Cardiac muscle cell (in vitro differentiated cells and primary cell): ENCODE data around the gene THBS3. TPM values are rescaled to one million over a fixed set of nuclear protein-coding genes. Genes with fewer than 3 reads are reported as not detected.
"Not testable (repeated sequence)": the region's sequence is repeated elsewhere in the genome, so short reads cannot be mapped to it uniquely, and the experiment has no call there.

ENCODE experiments used
- DNase-seq, 2 donors: peaks; one replicate each; pipeline versions ENCODE4 v3.0.0 to v3.0.0-alpha.2; 2010 to 2017; ENCODE audit warnings: low read depth in 1 of 2, low spot score in 1 of 2
- H3K27ac ChIP-seq: fragments of 200-600 bp; sonication (generic); 2 replicates; pipeline ENCODE4 v1.5.1; 2016
- H3K27me3 ChIP-seq: fragments of 200-600 bp; sonication (generic); 2 replicates; pipeline ENCODE4 v1.6.0; 2016; ENCODE audit warnings: control low read depth
- H3K36me3 ChIP-seq: fragments of 200-600 bp; sonication (generic); 2 replicates; pipeline ENCODE4 v1.5.1; 2016; ENCODE audit warnings: control low read depth
- H3K4me1 ChIP-seq: fragments of 200-600 bp; sonication (generic); 2 replicates; pipeline ENCODE4 v1.8.1; 2017; ENCODE audit warnings: low read depth, mild to moderate bottlenecking, mixed run types
- H3K4me3 ChIP-seq: fragments of 200-600 bp; sonication (generic); 2 replicates; pipeline ENCODE4 v1.5.1; 2016; ENCODE audit warnings: mild to moderate bottlenecking
- H3K9me3 ChIP-seq: fragments of 200-600 bp; sonication (generic); 2 replicates; pipeline ENCODE4 v1.5.1; 2017; ENCODE audit warnings: low read depth, mild to moderate bottlenecking, control low read depth
- polyA plus RNA-seq: library from polyadenylated mRNA; unstranded; fragments of >200 nt; fragmentation: Nextera tagmentation; extraction: Ambion mirVana; gene quantifications from 2 replicates; pipeline ENCODE4 v1.2.1, GENCODE V29; 2016
- total RNA-seq: library from RNA; depleted of rRNA; stranded (reverse); fragments of >200 nt; gene quantifications from 2 replicates; pipeline ENCODE4 v1.2.3, GENCODE V29; 2016
- TF ChIP-seq, protein P1 (sequence below): IDR thresholded peaks from 2 replicates; pipeline ENCODE4 v1.5.1; 2012; ENCODE audit warnings: low read depth, mild to moderate bottlenecking, low read length

Gene THBS3
- total and polyA plus RNA-seq, 2 experiments from 2014 or later: 9.4 to 14.2 TPM

DNA sequence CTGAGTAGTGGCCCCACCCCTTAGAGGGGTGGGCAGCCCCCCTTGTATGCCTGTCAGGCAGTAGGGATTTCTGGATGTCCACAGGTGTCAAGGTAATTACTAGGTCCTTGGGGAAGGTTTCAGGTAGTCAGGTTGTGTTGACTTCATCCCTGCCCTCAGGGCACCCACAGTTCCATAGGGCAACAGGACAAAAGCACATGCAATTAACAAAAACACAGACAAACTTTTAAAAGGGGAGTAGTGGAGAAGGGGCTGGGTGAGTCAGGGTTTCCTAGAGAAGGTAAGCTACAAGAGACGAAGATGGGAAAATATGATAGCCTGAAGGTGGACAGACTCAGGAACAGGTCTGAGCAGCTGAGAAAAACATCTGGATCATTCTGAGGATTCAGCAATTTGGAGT, 48.7 kb downstream of the THBS3 start:
- TF ChIP-seq, protein P1, sequence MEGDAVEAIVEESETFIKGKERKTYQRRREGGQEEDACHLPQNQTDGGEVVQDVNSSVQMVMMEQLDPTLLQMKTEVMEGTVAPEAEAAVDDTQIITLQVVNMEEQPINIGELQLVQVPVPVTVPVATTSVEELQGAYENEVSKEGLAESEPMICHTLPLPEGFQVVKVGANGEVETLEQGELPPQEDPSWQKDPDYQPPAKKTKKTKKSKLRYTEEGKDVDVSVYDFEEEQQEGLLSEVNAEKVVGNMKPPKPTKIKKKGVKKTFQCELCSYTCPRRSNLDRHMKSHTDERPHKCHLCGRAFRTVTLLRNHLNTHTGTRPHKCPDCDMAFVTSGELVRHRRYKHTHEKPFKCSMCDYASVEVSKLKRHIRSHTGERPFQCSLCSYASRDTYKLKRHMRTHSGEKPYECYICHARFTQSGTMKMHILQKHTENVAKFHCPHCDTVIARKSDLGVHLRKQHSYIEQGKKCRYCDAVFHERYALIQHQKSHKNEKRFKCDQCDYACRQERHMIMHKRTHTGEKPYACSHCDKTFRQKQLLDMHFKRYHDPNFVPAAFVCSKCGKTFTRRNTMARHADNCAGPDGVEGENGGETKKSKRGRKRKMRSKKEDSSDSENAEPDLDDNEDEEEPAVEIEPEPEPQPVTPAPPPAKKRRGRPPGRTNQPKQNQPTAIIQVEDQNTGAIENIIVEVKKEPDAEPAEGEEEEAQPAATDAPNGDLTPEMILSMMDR: no peak
- Histone ChIP-seq H3K9me3 (no peaks in the 10 kb centered on the region), H3K4me3 (no peak overlapping the region), H3K4me1 (no peaks in the 10 kb centered on the region), H3K27me3 (no peaks in the 10 kb centered on the region), H3K27ac (no peak overlapping the region), H3K36me3 (no peaks in the 10 kb centered on the region)
- DNase-seq: no peak

DNA sequence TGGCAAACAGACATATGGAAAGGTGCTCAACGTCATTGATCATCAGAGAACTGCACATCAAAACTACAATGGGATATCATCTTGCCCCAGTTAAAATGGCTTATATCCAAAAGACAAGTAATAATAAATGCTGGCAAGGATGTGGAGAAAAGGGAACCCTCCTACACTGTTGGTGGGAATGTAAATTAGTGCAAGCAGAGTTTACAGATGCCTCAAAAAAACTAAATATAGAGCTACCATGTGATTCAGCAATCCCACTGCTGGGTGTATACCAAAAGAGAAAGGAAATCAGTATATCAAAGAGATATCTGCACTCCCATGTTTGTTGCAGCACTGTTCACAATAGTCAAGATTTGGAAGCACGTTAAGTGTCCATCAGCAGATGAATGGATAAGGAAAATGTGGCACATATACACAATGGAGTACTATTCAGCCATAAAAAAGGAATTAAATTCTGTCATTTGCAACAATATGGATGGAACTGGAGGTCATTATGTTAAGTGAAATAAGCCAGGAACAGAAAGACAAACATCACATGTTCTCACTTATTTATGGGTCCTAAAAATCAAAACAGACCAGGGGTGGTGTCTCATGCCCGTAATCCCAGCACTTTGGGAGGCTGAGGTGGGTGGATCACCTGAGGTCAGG, 51.6 kb downstream of the THBS3 start:
- H3K27ac ChIP-seq, H3K36me3 ChIP-seq, DNase-seq, H3K9me3 ChIP-seq, H3K4me3 ChIP-seq, H3K27me3 ChIP-seq, H3K4me1 ChIP-seq: not testable (repeated sequence)

Other genes with a start within 250 kb of the THBS3 start
- gene PYGO2, start 246.1 kb downstream of the THBS3 start, total RNA-seq: 45.6 and 48.0 TPM in 2 replicates
- 45.3 and 49.2 TPM in 2 replicates for gene PYGO2, start 246.1 kb downstream of the THBS3 start, polyA plus RNA-seq
- gene SHC1, start 237.2 kb downstream of the THBS3 start, total RNA-seq: 80.0 and 80.3 TPM in 2 replicates
- gene SHC1, start 237.2 kb downstream of the THBS3 start, polyA plus RNA-seq: 66.8 and 70.7 TPM in 2 replicates
- gene CKS1B, start 233.2 kb downstream of the THBS3 start, total RNA-seq: 52.9 and 96.5 TPM in 2 replicates
- gene CKS1B, start 233.2 kb downstream of the THBS3 start, polyA plus RNA-seq: 157 and 337 TPM in 2 replicates
- 34.3 and 39.7 TPM in 2 replicates for gene FLAD1, start 224.6 kb downstream of the THBS3 start, total RNA-seq
- gene FLAD1, start 224.6 kb downstream of the THBS3 start, polyA plus RNA-seq: 59.2 and 60.8 TPM in 2 replicates
- gene LENEP, start 214.3 kb downstream of the THBS3 start, total RNA-seq: not detected in 2 replicates
- 0.72 TPM in 1 of 2 replicates, not detected in the other for gene LENEP, start 214.3 kb downstream of the THBS3 start, polyA plus RNA-seq
- gene ZBTB7B, start 205.1 kb downstream of the THBS3 start, total RNA-seq: 25.5 and 25.6 TPM in 2 replicates
- 4.6 and 4.7 TPM in 2 replicates for gene ZBTB7B, start 205.1 kb downstream of the THBS3 start, polyA plus RNA-seq
- gene DCST2, start 174.1 kb downstream of the THBS3 start, total RNA-seq: 4.3 and 5.4 TPM in 2 replicates
- gene DCST2, start 174.1 kb downstream of the THBS3 start, polyA plus RNA-seq: 1.1 and 3.8 TPM in 2 replicates
- gene DCST1, start 174.1 kb downstream of the THBS3 start, total RNA-seq: not detected in 2 replicates
- 0.27 and 0.57 TPM in 2 replicates for gene DCST1, start 174.1 kb downstream of the THBS3 start, polyA plus RNA-seq
- gene ADAM15, start 156.6 kb downstream of the THBS3 start, total RNA-seq: 19.5 and 23.0 TPM in 2 replicates
- gene ADAM15, start 156.6 kb downstream of the THBS3 start, polyA plus RNA-seq: 23.0 and 25.2 TPM in 2 replicates
- gene EFNA4, start 144.2 kb downstream of the THBS3 start, total RNA-seq: 29.2 and 36.0 TPM in 2 replicates
- gene EFNA4, start 144.2 kb downstream of the THBS3 start, polyA plus RNA-seq: 18.3 and 29.6 TPM in 2 replicates
- gene EFNA3, start 129.1 kb downstream of the THBS3 start, total RNA-seq: 26.3 and 31.9 TPM in 2 replicates
- 34.2 and 43.0 TPM in 2 replicates for gene EFNA3, start 129.1 kb downstream of the THBS3 start, polyA plus RNA-seq
- gene EFNA1, start 80.0 kb downstream of the THBS3 start, total RNA-seq: 39.1 and 43.1 TPM in 2 replicates
- 83.5 and 104 TPM in 2 replicates for gene EFNA1, start 80.0 kb downstream of the THBS3 start, polyA plus RNA-seq
- 18.4 and 20.9 TPM in 2 replicates for gene SLC50A1, start 72.0 kb downstream of the THBS3 start, total RNA-seq
- 45.1 and 50.7 TPM in 2 replicates for gene SLC50A1, start 72.0 kb downstream of the THBS3 start, polyA plus RNA-seq
- gene DPM3, start 67.4 kb downstream of the THBS3 start, total RNA-seq: 102 and 114 TPM in 2 replicates
- gene DPM3, start 67.4 kb downstream of the THBS3 start, polyA plus RNA-seq: 105 and 110 TPM in 2 replicates
- gene KRTCAP2, start 34.6 kb downstream of the THBS3 start, total RNA-seq: 122 and 124 TPM in 2 replicates
- 357 and 428 TPM in 2 replicates for gene KRTCAP2, start 34.6 kb downstream of the THBS3 start, polyA plus RNA-seq
- gene TRIM46, start 34.0 kb downstream of the THBS3 start, total RNA-seq: 3.6 and 5.4 TPM in 2 replicates
- gene TRIM46, start 34.0 kb downstream of the THBS3 start, polyA plus RNA-seq: 2.9 and 3.2 TPM in 2 replicates
- gene MTX1, start 798 bp upstream of the THBS3 start, total RNA-seq: 24.7 and 45.0 TPM in 2 replicates
- gene MTX1, start 798 bp upstream of the THBS3 start, polyA plus RNA-seq: 31.9 and 50.2 TPM in 2 replicates
- gene ENTREP3, start 47.6 kb upstream of the THBS3 start, total RNA-seq: 39.5 and 46.2 TPM in 2 replicates
- gene ENTREP3, start 47.6 kb upstream of the THBS3 start, polyA plus RNA-seq: 42.0 and 59.2 TPM in 2 replicates
- 67.3 and 109 TPM in 2 replicates for gene SCAMP3, start 54.5 kb upstream of the THBS3 start, total RNA-seq
- gene SCAMP3, start 54.5 kb upstream of the THBS3 start, polyA plus RNA-seq: 100 and 172 TPM in 2 replicates
- 57.3 and 65.3 TPM in 2 replicates for gene CLK2, start 65.6 kb upstream of the THBS3 start, total RNA-seq
- 45.1 and 68.5 TPM in 2 replicates for gene CLK2, start 65.6 kb upstream of the THBS3 start, polyA plus RNA-seq
- 1.7 and 3.5 TPM in 2 replicates for gene HCN3, start 69.6 kb upstream of the THBS3 start, total RNA-seq
- gene HCN3, start 69.6 kb upstream of the THBS3 start, polyA plus RNA-seq: 3.7 and 12.9 TPM in 2 replicates
- gene PKLR, start 93.5 kb upstream of the THBS3 start, total RNA-seq: 0.06 TPM in 1 of 2 replicates, not detected in the other
- not detected in 2 replicates for gene PKLR, start 93.5 kb upstream of the THBS3 start, polyA plus RNA-seq
- 167 and 310 TPM in 2 replicates for gene FDPS, start 101.0 kb upstream of the THBS3 start, total RNA-seq
- gene FDPS, start 101.0 kb upstream of the THBS3 start, polyA plus RNA-seq: 269 and 565 TPM in 2 replicates
- gene RUSC1, start 113.0 kb upstream of the THBS3 start, total RNA-seq: 25.9 and 35.6 TPM in 2 replicates
- gene RUSC1, start 113.0 kb upstream of the THBS3 start, polyA plus RNA-seq: 26.7 and 44.4 TPM in 2 replicates